Mesenteric fat pad (tissue), 1 donor: ENCODE measurements around the gene GMCL2. TPM values are rescaled to one million over a fixed set of nuclear protein-coding genes. Genes with fewer than 3 reads are reported as not detected.
"Not testable (repeated sequence)": the region's sequence is repeated elsewhere in the genome, so short reads cannot be mapped to it uniquely, and the experiment has no call there.

Experiments
- DNase-seq: peaks from one replicate; pipeline ENCODE4 v3.0.0-alpha.2; 2020; ENCODE audit warnings: low spot score
- total RNA-seq: library from RNA; stranded (reverse); fragmentation: NEBNext Ultra II Directional; extraction: Animal tissue kit (Norgen Biotek cat#: 25700); gene quantifications from one replicate; pipeline ENCODE4 v1.2.1, GENCODE V29; 2021
- donor health status: DM: yes; HTN: yes; CAD: no.

Gene GMCL2
- total RNA-seq, 1 donor from 2014 or later, result not detected

DNA sequence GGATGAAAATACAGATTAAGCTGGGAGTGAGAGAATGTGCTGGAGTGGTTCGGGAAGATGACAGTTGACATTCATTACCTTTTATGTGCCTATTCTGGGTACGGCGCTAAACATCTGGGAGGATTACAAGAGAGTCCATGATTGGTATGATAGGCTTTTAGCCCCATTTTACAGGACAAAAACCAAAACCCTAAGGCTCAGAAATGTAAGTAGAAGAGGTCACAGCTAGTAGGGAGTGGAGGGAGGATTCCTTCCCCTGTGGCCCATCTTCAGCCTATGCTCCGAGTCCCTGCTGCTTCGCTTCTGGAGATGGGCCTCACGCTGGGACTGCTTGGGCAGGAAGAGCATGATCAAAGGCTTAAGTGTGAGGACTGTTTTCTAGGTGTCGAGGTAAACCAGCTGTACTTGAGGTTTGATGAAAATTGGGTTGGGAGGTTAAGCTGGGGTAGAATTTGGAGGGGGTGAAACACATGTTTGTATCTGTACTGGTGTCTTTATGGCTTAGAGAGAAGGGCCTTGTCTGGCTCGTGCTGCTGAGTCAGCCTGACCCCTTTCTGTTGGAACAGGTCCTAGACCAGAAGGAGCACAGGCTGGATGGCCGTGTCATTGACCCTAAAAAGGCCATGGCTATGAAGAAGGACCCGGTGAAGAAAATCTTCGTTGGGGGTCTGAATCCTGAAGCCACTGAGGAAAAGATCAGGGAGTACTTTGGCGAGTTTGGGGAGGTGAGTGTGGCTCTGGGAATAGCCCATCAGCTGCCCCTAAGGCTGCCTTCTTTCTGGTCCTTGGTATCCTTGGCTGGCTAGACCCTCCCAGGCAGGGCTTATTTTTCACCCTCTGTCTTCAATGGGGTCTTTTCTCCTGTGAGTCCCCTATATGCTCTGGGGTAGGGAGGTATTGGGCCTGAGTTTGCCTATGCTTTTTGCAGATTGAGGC, 19.3 kb upstream of the GMCL2 start:
- no peak for DNase-seq

DNA sequence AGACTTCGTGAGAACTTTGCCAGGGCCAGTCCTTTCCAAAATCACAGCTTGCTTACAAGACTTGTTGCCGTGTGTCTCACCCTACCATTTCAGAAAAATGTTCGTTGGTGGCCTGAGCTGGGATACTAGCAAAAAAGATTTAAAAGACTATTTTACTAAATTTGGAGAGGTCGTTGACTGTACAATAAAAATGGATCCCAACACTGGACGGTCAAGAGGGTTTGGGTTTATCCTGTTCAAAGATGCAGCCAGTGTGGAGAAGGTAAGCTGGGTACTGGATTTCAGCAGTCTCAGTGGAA, 18.5 kb upstream of the GMCL2 start:
- DNase-seq, result no peak

DNA sequence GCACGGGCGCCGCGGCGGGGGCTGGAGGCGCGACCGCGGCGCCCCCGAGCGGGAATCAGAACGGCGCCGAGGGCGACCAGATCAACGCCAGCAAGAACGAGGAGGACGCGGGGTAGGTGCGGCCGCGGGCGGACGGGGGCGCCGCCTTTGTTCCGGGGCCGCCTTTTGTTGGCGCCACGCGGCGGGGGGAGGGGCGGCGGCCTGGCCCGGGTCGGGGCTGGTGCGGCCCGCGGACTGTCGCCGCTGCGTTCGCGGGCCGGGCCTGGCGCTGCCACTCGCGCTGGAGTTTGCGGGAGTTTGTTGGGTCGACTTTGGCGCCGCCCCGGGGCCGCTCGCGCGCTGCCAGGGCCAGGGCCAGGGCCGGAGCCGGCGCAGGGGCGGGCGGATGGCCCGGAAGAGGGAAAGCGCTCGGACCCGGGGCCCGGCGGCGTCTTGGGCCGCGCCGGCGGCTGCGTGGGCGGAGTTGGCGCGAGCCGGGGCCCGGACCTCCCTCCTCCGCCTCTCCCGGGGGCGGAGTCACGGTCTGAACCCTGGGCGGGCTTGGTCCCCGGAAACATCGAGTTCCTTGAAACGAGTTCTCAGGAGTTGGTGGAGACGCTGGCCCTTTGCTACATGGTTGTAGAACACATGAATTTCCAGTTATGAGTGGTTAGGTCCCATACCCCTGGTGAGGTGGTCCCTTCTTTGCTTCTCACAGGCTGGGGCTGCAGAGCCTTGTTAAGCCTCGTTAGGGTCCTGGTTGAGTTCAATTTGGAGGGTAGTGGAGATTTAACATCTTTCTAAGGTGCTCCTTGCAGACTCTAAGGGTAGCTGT, 18.0 kb upstream of the GMCL2 start:
- DNase-seq, result peak; percentile 93

DNA sequence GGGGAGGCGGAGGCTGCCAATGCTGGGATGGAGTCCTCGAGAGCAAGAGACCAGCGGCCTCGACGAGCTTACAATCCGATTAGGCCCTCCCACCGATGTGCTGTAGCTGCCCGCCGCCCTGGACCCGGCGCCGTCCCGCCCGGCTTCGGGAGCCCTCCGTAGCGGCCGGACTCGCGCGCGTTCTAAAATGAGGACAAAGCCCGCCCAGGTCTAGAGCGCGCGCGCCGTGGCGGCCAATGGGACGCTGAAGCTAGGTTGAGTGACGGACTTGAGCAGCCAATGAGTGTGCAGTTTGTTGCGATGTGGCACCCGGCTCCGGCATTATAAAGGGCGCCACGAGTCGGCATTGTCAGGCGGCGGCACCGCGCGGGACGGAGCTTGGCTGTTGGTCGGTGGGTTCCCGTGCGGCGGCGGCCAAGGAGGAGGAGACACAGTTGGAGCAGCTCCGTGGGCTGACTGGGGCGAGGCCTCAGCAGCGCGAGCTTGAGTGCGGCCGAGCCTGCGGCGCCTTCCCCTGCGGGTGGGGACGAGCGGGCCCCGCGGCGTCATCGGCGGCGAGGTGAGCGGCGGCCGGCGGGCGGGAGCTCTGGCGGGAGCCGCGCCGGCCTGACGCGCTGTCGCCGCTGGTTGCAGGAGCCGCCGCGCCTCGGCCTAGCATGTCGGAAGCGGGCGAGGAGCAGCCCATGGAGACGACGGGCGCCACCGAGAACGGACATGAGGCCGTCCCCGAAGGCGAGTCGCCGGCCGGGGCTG, 17.2 kb upstream of the GMCL2 start, which contains the start of gene HNRNPAB:
Gene HNRNPAB (plus strand): TSS at position 352 of the 753 bp plus-strand sequence. CDS start 305 bp downstream, at position 657.
- DNase-seq, result peak; percentile 99

DNA sequence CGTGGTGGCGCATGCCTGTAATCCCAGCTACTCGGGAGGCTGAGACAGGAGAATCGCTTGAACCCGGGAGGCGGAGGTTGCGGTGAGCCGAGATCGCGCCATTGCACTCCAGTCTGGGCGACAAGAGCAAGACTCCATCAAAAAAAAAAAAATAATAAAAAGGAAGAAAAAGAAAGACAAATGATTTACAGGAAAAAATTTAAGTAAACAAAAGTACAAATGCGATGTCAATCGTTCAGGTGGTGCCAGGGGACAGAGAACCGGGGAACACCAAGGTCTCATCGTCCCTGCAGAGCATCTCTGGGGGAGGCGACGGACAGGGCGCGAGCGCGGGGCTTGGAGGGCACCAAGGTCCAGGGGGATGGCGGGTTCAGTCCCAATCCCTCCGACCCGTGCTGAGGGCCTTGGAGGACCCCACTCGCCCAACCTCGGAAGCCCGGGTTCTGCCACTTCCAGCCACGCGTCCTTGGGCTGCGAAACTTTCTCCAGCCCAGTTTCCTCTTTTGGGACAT, 16.6 kb upstream of the GMCL2 start:
- peak; percentile 90 for DNase-seq

DNA sequence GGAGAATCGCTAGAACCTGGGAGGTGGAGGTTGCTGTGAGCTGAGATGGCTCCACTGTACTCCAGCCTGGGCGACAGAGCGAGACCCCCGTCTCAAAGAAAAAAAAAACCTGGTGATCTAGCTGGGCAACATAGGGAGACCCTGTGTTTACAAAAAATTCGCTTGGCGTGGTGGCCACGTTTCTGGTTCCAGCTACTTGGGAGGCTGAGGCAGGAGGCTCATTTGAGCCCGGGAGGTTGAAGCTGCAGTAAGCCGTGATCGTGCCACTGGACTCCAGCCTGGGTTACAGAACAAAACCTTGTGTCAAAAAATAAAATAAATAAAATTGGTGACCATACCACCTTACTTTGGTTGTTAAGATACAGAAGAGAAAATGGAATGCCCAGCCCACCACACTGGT, 15.4 kb upstream of the GMCL2 start:
- DNase-seq, result no peak

DNA sequence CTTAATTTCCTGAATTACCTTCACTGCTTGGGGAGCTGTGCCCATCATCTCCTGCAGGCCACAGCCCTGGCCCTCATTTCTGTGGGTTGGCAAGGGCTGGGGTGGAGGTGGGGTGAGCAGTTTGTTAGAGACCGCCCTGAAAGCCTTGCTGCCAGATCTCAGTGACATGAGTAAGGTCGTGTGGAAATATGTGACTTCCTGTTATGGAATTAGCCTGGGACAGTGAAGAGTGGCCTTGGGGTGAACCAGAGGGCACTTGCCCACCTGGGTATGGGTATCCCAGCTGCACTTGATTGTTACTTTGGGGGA, 14.7 kb upstream of the GMCL2 start:
- no peak for DNase-seq

DNA sequence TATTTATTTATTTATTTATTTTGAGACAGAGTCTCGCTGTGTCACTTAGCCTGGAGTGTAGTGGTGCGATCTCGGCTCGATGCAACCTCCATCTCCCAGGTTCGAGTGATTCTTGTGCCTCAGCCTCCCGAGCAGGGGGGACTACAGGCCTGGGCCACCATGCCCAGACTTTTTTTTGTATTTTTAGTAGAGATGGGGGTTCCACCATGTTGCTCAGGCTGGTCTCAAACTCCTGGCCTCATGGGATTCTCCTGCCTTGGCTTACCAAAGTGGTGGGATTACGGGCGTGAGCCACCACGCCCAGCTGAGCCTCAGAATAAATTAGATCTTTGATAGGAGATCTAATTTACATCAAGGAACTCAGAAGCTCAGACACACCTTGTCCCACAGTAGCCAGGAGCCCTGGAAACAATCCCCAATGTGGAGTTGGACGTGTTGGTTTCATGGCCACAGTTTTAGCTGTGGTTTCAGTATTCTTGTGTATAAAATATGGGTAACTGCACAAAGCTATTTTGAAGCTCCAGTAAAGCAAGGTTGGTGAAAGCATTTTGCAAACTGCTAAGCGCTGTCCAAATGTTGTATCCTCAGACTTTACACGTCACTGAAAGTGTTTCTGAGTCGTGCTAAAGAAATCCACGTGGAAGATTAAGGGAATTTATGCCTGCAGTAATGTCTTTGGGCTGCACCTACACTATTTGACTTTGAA, 14.2 kb upstream of the GMCL2 start:
- no peak for DNase-seq

DNA sequence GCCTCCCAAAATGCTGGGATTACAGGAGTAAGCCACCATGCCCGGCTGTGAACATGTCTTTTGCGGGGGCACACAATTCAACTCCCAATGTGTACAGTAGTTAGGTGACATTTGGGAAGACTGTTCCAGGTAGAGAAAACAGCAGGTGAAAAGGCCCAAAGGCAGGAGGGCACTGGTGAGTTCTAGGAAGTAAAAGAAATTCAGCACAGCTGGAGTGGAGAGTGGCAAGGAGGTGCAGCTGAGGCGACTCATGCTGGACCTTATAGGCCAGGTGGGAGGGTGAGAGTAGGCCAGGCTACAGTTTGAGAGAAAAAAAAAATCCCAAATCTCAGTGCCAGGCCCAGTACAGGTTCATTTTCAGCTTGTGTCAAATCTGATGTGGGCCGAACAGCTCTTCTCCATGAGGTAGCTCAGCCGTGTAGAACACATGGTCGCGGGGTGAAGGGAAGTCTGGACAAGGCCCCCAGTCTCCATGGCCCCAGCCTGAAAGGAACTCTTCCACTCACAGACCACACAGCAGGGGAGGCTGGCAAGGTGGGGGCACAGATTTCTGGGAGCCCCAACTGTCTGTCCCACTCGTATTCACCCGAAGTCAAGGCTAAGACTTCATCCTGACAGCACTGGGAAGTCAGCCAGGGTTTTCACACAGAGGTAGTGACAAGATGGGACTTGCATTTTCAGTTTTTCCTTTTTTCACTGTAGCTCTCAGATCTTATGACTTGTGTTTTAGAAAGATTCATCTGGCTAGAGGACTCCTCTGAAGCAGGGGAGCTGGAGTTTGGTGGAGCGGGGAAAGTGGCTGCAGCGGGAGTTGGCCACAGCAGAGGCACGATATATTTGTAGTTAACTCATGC, 12.6 kb upstream of the GMCL2 start:
- no peak for DNase-seq

DNA sequence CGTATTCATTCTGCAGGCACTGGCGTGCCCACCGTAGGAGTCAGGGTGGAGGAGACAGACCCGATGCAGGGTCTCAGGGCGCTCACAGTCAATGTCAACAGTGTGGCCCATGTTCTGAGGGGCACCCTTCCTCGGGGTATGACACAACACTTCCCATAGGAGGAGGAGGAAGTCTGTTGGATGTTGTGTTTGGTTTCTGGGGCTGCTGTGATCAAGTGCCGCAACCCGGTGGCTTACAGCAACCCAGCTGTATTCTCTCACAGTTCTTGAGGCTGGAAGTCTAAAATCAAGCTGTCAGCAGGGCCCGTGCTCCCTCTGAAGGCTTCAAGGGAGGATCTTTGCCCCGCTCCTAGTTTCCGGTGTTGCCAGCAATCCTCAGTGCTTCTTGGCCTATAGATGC, 11.5 kb upstream of the GMCL2 start:
- DNase-seq, result no peak

DNA sequence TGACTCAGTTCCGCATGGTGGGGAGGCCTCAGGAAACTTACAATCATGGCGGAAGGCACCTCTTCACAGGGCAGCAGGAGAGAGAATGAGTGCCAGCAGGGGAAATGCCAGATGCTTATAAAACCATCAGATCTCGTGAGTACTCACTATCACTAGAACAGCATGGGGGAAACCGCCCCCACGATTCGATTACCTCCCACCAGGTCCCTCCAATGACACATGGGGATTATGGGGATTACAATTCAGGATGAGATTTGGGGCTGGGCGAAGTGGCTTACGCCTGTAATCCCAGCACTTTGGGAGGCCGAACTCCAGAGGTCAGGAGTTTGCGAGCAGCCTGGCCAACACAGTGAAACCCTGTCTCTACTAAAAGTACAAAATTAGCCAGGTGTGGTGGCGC, 11.0 kb upstream of the GMCL2 start:
- DNase-seq, result not testable (repeated sequence)

DNA sequence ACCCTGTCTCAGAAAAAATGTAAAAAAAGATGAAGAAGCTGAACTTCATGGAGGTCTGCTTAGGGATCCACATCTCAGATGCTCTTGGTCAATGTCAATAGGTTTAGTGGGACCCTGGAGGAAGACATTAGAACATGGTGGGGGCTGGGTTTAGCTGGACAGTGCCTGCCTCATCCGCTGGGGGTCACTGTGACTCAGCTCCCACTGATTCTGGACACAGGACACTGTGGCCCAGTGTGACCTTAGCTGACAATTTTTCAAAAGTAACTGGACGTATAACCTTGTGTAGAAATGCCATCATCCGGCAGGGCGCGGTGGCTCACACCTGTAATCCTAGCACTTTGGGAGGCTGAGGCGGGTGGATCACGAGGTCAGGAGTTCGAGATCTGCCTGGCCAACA, 9.8 kb upstream of the GMCL2 start:
- no peak for DNase-seq

DNA sequence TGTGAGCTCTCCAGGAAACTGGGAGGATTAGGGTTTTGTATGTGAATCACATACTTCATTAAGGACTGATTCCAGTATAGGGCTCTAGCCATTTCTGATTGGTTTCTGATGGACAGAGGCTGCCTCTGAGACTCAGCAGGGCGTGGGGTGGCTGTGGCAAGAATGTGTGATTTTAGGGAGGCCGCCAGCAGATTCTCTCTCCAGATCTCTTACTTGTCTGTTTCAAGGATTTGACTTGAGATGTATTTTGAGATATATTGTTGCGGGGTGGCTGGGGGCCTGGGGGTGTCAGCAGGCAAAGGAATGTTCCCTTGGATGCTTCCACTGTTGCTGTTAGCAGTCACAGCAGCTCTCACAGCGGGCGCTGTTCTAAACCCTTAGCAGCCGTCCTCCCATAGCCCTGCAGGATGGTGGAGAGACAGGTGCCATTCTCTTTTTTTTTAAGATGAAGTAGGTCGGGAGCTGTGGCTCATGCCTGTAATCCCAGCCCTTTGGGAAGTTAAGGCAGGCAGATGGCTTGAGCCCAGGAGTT, 9.2 kb upstream of the GMCL2 start:
- no peak for DNase-seq

DNA sequence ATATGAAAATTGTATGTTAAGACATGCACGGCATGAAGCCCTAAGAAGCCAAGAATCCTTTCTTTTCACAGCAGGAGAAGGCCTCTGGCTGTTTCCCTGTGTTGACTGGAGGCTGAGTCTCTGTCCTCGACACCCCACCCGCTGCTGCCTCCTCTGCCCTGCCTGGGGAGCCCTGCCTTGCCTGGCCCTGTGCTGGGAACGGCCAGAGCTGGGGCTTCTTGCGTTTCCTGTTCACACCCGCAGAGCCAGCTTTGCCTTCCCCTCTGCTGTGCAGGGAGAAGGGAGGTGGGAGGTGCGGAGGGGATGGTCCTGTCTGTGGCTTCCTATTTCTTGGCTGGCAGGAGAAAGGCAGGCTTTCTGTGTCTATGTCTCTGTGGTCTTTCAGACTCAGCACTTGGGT, 6.9 kb upstream of the GMCL2 start:
- DNase-seq, result no peak

DNA sequence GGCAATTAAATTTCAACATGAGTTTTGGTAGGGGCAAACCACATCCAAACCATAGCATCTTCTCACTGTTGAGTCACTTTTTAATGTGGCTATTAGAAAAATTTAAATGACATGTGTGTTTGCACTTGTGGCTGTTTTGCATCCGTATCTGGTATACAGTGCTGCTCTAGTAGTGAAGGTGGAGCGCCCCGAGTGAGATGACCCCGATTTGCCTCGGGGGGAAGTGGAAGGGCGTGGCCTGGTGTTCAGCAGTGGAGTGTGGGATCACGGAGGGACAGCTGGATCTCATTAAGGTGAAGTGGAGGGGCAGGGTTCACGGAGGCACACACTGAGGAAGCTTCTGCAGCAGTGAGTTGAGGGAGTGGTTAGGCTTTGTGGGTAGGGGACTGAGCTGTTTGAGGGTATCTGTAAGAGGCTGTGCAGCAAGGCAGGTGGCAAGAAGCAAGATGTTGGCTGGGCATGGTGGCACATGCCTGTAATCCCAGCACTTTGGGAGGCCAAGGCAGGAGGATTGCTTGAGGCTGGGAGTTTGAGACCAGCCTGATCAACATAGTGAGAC, 6.2 kb upstream of the GMCL2 start:
- no peak for DNase-seq

DNA sequence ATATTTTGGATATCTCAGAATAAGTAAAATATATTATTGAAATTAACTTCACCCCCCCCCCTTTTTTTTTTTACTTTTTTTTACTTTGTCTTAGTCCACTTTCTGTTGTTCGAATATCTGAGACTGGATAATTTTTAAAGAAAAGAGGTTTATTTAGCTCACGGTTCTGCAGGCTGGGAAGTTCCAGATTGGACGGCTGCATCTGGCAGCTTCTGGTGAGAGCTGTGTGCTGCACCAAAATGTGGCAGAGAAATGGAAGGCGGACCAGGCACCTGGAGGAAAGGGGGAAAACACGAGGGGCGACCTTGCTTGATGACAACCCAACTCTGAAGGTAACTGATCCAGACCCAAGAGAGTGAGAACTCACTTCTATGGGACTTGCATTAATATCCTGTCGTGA, 5.6 kb upstream of the GMCL2 start:
- no peak for DNase-seq

DNA sequence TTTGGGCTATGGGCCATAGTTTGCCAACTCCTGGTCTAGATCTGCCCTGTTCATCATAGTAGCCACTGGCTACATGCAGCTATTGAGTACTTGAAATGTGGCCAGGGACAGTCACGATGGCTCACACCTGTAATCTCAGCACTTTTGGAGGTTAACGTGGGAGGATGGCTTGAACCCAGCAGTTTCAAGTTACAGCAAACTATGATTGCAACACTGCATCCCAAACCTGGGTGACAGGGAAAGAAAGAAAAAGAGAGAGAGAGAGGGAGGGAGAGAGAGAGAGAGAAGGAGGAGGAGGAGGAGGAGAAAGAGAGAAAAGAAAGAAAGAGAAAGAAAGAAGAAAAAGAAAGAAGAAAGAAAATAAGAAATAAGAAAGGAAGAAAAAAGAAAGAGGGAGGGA, 5.1 kb upstream of the GMCL2 start:
- no peak for DNase-seq

DNA sequence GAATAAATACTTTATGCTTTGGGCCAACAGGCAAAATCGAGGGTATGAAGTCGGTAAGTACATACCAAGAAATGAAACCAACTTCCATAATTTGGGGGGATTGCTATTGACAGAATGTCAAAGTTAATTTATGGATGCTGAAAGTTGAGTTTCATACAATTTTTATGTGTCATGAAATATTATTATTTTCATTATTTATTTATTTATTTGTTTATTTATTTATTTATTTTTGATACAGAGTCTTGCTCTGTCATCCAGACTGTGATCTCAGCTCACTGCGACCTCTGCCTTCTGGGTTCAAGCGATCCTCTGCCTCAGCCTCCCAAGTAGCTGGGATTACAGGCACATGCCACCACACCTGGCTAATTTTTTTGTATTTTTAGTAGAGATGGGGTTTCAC, 4.5 kb upstream of the GMCL2 start:
- no peak for DNase-seq

DNA sequence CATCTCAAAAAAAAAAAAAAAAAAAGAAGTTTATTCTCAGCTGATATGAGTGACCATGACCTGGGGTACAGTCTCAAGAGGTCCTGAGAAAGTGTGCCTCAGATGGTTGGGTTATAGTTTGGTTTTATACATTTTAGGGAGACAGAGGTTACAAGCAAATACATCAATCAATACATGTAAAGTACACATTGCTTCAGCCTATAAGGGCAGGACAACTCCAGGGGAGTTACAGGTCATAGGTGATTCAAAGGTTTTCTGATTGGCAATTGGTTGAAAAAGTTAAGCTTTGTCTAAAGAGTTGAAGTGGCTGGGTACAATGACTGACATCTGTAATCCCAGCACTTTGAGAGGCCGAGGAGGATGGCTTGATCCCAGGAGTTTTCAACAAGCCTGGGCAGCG, 2.3 kb upstream of the GMCL2 start:
- DNase-seq, result no peak

DNA sequence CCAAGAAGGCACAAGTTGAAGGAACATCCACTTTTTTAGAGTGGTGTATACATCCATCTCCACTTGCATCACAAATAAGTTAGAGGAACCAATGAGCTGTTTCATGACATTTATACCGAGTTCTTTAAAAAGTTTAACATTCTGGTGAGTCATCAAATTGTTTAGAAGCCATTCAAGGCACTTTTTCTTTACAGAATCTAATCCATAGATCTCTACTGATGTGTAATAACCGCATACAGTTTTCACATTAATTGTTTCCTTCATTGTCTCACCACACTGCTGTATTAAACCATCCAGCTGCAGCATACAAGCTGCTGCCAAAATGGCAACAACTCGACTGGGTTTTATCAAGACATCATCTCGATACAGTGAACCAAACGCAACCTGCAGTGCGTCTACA, 744 bp downstream of the GMCL2 start:
- DNase-seq, result no peak
